B cell (primary cell): ENCODE results near the gene SAMD9. TPM values are rescaled to one million over a fixed set of nuclear protein-coding genes. Genes with fewer than 3 reads are reported as not detected.

Experiments
- ATAC-seq: fragments of 200-7000 bp; cut with Tn5 transposase; one replicate; pipeline ENCODE4 v1.10.0; 2021; ENCODE audit warnings: low read depth, mild to moderate bottlenecking, moderate number of reproducible peaks, moderate library complexity
- CTCF ChIA-PET: fragments of 350-600 bp; sonication (Branson Sonifier 250); formaldehyde crosslinking; loops from one replicate; lab custom pipeline; 2021; ENCODE audit warnings: antibody characterized with exemption, inconsistent platforms; lab: Charles Lee
- POLR2A ChIA-PET: fragments of 350-600 bp; sonication (Branson Sonifier 250); formaldehyde crosslinking; loops from one replicate; lab custom pipeline; 2021; ENCODE audit warnings: antibody characterized with exemption; lab: Charles Lee
- DNase-seq: peaks from one replicate; pipeline ENCODE4 v3.0.0; 2013
- H2AFZ ChIP-seq: 2 replicates; pipeline ENCODE4 v1.6.1; 2012; ENCODE audit warnings: mild to moderate bottlenecking, low read depth, low read length; ENCODE audit not compliant: insufficient read depth, poor library complexity, severe bottlenecking
- H3K27ac ChIP-seq, 2 donors: 1 replicate in 1 of 2; 2 replicates in 1 of 2; pipeline ENCODE4 v1.5.1; 2012 to 2013; ENCODE audit warnings: low read length in 2 of 2, mild to moderate bottlenecking in 2 of 2, moderate library complexity in 1 of 2
- H3K27me3 ChIP-seq, 4 experiments: fragments of 200-600 bp in 1 of 4; sonication (generic) in 1 of 4; replicated peaks in 1 of 4; 1 replicate in 2 of 4; 2 replicates in 2 of 4; pipeline versions ENCODE4 v1.6.1 to v1.7.0; 2013 to 2016; ENCODE audit warnings: low read length in 3 of 4, mild to moderate bottlenecking in 2 of 4, mixed read lengths in 1 of 4, moderate library complexity in 1 of 4; ENCODE audit not compliant: insufficient read depth in 4 of 4, control insufficient read depth in 3 of 4; ENCODE audit errors: control extremely low read depth in 1 of 4
- H3K36me3 ChIP-seq, 2 experiments: replicated peaks in 1 of 2; 1 replicate in 1 of 2; 2 replicates in 1 of 2; pipeline versions ENCODE4 v1.6.1 to v1.7.1; 2013; ENCODE audit warnings: low read length in 1 of 2; ENCODE audit not compliant: insufficient read depth in 2 of 2, control insufficient read depth in 1 of 2; ENCODE audit errors: control extremely low read depth in 1 of 2, extremely low read depth in 1 of 2
- H3K4me1 ChIP-seq, 2 donors: fragments of 200-600 bp in 1 of 2; sonication (generic) in 1 of 2; 1 replicate in 1 of 2; 2 replicates in 1 of 2; pipeline versions ENCODE4 v1.5.1 to v1.6.1; 2013 to 2017; ENCODE audit warnings: low read length in 2 of 2; ENCODE audit not compliant: control insufficient read depth in 2 of 2, insufficient read depth in 2 of 2
- H3K4me2 ChIP-seq: replicated peaks from 2 replicates; pipeline ENCODE3; 2012; ENCODE audit warnings: mild to moderate bottlenecking, low read depth, low read length; ENCODE audit not compliant: poor library complexity, severe bottlenecking
- H3K4me3 ChIP-seq, 5 experiments: fragments of 200-600 bp in 1 of 5; sonication (generic) in 1 of 5; 1 replicate in 3 of 5; 2 replicates in 2 of 5; pipeline versions ENCODE4 v1.5.1 to v1.7.0; 2011 to 2016; ENCODE audit warnings: low read length in 4 of 5, mild to moderate bottlenecking in 4 of 5, low read depth in 2 of 5, control low read depth in 1 of 5, moderate library complexity in 1 of 5; ENCODE audit not compliant: insufficient read depth in 1 of 5; ENCODE audit errors: control extremely low read depth in 1 of 5, extremely low read depth in 1 of 5
- H3K79me2 ChIP-seq: fragments of 200-600 bp; sonication (generic); one replicate; pipeline ENCODE4 v1.6.0; 2016; ENCODE audit warnings: low read length; ENCODE audit not compliant: control insufficient read depth, insufficient read depth
- H3K9ac ChIP-seq: fragments of 200-600 bp; sonication (generic); 2 replicates; pipeline ENCODE4 v1.6.1; 2017; ENCODE audit warnings: mild to moderate bottlenecking, low read length, moderate library complexity
- H3K9me3 ChIP-seq, 3 donors: one replicate each; pipeline versions ENCODE4 v1.6.1 to v1.7.1; 2013; ENCODE audit warnings: low read length in 2 of 3; ENCODE audit not compliant: control insufficient read depth in 2 of 3, insufficient read depth in 1 of 3; ENCODE audit errors: control extremely low read depth in 1 of 3
- H4K20me1 ChIP-seq: 2 replicates; pipeline ENCODE4 v1.6.0; 2012; ENCODE audit warnings: mild to moderate bottlenecking, low read length; ENCODE audit not compliant: insufficient read depth, control insufficient read depth, poor library complexity, severe bottlenecking
- H3K27ac Mint-ChIP-seq: one replicate; pipeline ENCODE4 v1.8.0; 2021; ENCODE audit warnings: mixed read lengths
- H3K27me3 Mint-ChIP-seq: one replicate; pipeline ENCODE4 v1.8.0; 2021; ENCODE audit warnings: mixed read lengths
- H3K4me1 Mint-ChIP-seq: one replicate; pipeline ENCODE4 v1.8.0; 2021; ENCODE audit warnings: mixed read lengths
- H3K4me3 Mint-ChIP-seq: one replicate; pipeline ENCODE4 v1.8.0; 2021; ENCODE audit warnings: mixed read lengths
- H3K9me3 Mint-ChIP-seq: one replicate; pipeline ENCODE4 v1.8.0; 2022; ENCODE audit warnings: mixed read lengths; ENCODE audit not compliant: insufficient read depth
- EZH2 ChIP-seq: IDR thresholded peaks from 2 replicates; pipeline ENCODE4 v1.6.1; 2012; ENCODE audit warnings: borderline replicate concordance, low read depth, mild to moderate bottlenecking, moderate library complexity, low read length; ENCODE audit not compliant: insufficient read depth, poor library complexity, severe bottlenecking
- WGBS: methylation state at CpG from one replicate; pipeline ENCODE4 v1.1.5; 2013; ENCODE audit warnings: missing lambda C conversion rate; ENCODE audit not compliant: insufficient coverage; 5-methylcytosine and 5-hydroxymethylcytosine counted together
- intact Hi-C: fragments of 100-400 bp; cut with micrococcal nuclease; formaldehyde crosslinking; loops from one replicate; pipeline ENCODE4 v1.10.0; 2022
- polyA plus RNA-seq: library from polyadenylated mRNA; depleted of rRNA; stranded (reverse); fragments of >200 nt; gene quantifications from 2 replicates; pipeline ENCODE4 v1.2.3, GENCODE V29; 2012
- total RNA-seq, 2 donors: library from RNA; stranded (reverse); fragments of 120-200 nt in 1 of 2; gene quantifications; 1 replicate in 1 of 2; 2 replicates in 1 of 2; pipeline versions ENCODE4 v1.2.3 to v1.2.4, GENCODE V29; 2013 to 2022
- TF ChIP-seq, protein P1 (sequence below): fragments of 200-600 bp; IDR thresholded peaks from one replicate; pipeline ENCODE4 v1.8.0; 2022; ENCODE audit warnings: antibody characterized with exemption, mild to moderate bottlenecking

The SAMD9 gene
- total and polyA plus RNA-seq, 2 donors (not counting 1 experiment from before 2014, with no cell fraction given): 6.2 to 42.1 TPM

DNA sequence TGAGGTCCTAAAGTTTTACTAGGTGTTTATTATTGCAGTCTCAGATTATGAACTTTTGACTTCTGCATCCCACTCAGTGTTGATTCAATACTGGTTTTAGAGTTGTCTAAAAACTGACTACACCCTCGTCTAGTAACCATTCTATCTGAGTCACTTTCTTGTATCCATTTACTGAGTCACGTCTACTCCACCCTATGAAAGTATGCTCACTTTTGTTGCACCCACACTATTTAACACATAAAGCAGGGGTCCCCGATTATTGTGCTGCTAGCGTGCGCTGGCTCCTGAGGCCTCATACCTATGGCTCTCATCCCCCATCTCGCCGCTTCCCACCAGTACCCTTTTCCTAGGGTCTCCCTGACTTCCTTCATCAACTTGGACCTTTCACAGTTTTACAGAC is 2.0 kb downstream of the SAMD9 start:
- WGBS: 89% methylated on average over 6 of the region's 7 CpGs
- DNase-seq: no peak
- no peak overlapping the region for H3K27ac ChIP-seq
- ChIA-PET POLR2A (no interaction called here), CTCF (no interaction called here)
- TF ChIP-seq EZH2: no peak
- TF ChIP-seq, protein P1, sequence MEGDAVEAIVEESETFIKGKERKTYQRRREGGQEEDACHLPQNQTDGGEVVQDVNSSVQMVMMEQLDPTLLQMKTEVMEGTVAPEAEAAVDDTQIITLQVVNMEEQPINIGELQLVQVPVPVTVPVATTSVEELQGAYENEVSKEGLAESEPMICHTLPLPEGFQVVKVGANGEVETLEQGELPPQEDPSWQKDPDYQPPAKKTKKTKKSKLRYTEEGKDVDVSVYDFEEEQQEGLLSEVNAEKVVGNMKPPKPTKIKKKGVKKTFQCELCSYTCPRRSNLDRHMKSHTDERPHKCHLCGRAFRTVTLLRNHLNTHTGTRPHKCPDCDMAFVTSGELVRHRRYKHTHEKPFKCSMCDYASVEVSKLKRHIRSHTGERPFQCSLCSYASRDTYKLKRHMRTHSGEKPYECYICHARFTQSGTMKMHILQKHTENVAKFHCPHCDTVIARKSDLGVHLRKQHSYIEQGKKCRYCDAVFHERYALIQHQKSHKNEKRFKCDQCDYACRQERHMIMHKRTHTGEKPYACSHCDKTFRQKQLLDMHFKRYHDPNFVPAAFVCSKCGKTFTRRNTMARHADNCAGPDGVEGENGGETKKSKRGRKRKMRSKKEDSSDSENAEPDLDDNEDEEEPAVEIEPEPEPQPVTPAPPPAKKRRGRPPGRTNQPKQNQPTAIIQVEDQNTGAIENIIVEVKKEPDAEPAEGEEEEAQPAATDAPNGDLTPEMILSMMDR: no peak
- H3K36me3 ChIP-seq: peaks cover 0 to 19% of the 10 kb centered on the region in 2 experiments
- peaks cover 0 to 8% (median 5%) of the 10 kb centered on the region in 3 donors for H3K9me3 ChIP-seq
- Mint-ChIP-seq H3K9me3 (peaks cover 11% of the 10 kb centered on the region), H3K27me3 (no peaks in the 10 kb centered on the region), H3K4me1 (peaks cover 52% of the 10 kb centered on the region), H3K27ac (no peak overlapping the region), H3K4me3 (peak overlapping the region; percentile 85)
- peak overlapping the region in 1 of 5 experiments; percentile 85 for H3K4me3 ChIP-seq
- no peak for ATAC-seq
- intact Hi-C loops: loop anchor here (5.0 to 10.0 kb wide), 3 partner anchors 52 to 981 kb away; partner anchors contain the start of gene CYP51A1
- H3K4me1 ChIP-seq: peaks cover 18 to 33% of the 10 kb centered on the region in 2 donors
- H4K20me1 ChIP-seq: no peaks in the 10 kb centered on the region
- H3K27me3 ChIP-seq: no peaks in the 10 kb centered on the region
- no peak overlapping the region for H2AFZ ChIP-seq
- H3K4me2 ChIP-seq: peak overlapping the region; percentile 73
- H3K79me2 ChIP-seq: peaks cover 38% of the 10 kb centered on the region
- H3K9ac ChIP-seq: peak overlapping the region; percentile 78

DNA sequence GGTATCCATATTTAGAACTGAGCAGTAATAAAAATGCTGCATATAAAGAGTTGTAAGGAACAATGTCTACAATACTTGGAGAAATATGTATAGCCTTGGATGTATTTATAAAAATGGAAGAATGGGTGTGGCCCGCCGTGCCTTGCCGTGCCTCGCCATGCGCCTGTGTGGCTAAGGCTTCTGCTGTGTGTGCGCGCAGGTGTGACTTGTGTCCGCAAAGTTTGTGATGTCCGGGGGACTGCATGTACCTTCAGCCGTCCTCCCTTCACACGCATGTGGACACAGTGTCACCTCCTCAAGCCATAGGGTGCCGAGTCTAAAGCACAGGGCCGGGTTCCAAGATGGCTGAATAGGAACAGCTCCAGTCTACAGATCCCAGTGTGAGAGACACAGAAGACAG is 9.8 kb downstream of the SAMD9 start:
- Histone ChIP-seq H3K9ac (no peak overlapping the region), H3K4me3 (peak overlapping the region in 1 of 5 experiments; percentile 6), H3K4me1 (no peaks in the 10 kb centered on the region), H3K4me2 (no peak overlapping the region), H3K9me3 (peaks cover 18 to 59% (median 22%) of the 10 kb centered on the region in 3 donors), H3K27ac (no peak overlapping the region), H2AFZ (no peak overlapping the region), H4K20me1 (no peaks in the 10 kb centered on the region), H3K79me2 (peaks cover 7% of the 10 kb centered on the region), H3K36me3 (peaks cover 14 to 54% of the 10 kb centered on the region in 2 experiments), H3K27me3 (no peaks in the 10 kb centered on the region)
- POLR2A ChIA-PET: no interaction called here
- intact Hi-C loops: no loop called here
- ATAC-seq (no peak), DNase-seq (no peak)
- Mint-ChIP-seq H3K9me3 (peaks cover 18% of the 10 kb centered on the region), H3K27ac (no peak overlapping the region), H3K4me3 (no peak overlapping the region), H3K27me3 (no peaks in the 10 kb centered on the region), H3K4me1 (peaks cover 7% of the 10 kb centered on the region)
- no peak for TF ChIP-seq EZH2
- TF ChIP-seq, protein P1: no peak
- CTCF ChIA-PET: interaction anchor here (1.1 kb wide), 1 partner anchor 119 kb away, joined by 3 read pairs; no protein-coding TSS in a partner anchor
- 92% methylated on average over 13 of the region's 13 CpGs for WGBS
